Activated CD8-positive, alpha-beta memory T cell treated with anti-CD3 and anti-CD28 coated beads, Interleukin-2, amount 50 U/mL, for 1 hour (primary cell): ENCODE data around the gene MYOG.

Source experiments
- DNase-seq: peaks from one replicate; pipeline ENCODE4 v3.0.0-alpha.2; 2020; ENCODE audit errors: extremely low read depth

MYOG gene

DNA sequence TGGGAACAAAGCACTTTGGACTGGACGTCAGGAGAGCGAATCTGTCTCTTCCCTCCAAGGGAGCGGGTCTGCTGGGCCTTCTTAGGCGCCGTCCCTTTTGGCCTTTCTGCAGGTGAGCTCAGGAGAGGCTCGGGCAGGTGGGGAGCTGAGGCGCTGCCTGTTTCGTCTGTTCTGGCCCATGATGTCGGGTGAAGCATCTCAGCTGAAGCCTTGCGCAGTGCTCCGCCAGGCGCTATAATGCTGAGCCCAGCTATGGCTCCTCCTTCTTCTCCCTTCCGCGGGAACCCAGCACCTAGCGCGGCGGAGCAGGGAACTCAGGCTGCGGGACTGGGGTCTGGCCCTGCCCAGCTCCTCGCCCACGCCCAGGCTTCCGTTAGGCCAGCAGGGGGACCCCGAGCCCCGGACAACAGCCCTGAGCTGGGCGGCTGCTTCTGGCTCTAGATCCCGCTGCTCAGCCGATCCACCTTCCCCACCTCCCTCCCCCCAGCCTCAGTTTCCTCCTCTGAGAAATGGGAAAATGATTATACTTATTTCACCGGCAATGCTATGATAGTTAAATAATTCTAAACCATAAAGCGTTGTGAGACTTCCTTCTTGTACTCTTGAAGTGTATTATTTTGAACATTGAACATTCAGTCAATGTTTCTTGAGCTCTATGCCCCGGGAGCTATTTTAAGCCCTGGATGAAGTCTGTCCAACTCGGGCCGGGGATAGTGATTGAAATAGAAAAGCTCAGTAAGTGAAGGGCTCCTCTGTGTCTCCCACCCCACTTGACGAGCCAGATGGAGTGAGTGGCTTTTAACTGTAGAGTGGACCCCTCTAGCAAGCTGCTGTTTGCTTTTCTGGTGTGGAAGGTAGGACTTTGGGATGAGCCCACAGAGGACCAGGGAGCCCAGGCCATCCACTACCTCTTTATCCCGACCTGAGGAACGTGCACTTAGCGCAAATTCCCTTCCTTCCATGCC lies 32.1 kb upstream of the MYOG start:
- DNase-seq, result no peak

GRCh38 chr1:203116091-203116820 lies 30.4 kb upstream of the MYOG start:
- no peak for DNase-seq

DNA sequence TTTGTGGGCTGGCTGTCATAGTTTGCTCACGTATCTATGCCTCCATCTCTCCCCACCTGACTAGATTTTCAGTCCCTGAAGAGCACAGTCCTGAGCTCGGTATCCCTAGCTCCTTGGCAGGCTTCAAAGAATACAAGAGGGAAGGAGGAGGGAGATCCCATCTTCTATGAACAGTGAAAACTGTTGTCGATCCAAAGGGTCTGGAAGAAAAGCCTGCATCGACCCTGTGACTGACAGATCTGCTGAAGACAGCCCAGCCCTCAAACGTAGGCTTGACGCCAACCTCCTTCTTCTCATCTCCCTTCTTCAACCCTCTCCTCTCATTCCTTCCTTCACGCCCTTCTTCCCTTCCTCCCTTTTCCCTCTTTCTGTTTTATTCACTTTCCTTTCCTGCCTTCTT lies 28.4 kb upstream of the MYOG start:
- no peak for DNase-seq

GRCh38 chr1:203113308-203113707 lies 27.5 kb upstream of the MYOG start:
- no peak for DNase-seq

DNA sequence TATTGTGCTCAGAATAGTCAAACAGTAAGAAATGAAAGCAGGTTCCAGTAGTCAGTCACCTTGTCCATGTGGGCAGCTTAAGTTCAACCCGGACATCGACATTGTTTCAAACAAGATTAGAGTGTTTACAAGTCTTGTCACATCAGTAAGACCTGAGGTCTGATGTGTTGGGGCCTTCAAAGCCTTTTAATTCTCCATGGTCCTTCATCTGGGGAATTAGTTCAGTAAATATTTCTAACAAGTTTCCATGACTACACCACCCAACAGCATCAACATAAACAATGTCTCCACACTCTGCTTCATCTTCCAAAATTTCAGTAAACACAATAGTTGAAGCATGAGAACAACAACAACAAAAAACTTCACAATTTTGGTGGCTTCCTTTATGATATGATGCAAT lies 26.7 kb upstream of the MYOG start:
- DNase-seq, result no peak

- no peak for DNase-seq
Observed at GRCh38 chr1:203104789-203105390, 19.1 kb upstream of the MYOG start.

DNA sequence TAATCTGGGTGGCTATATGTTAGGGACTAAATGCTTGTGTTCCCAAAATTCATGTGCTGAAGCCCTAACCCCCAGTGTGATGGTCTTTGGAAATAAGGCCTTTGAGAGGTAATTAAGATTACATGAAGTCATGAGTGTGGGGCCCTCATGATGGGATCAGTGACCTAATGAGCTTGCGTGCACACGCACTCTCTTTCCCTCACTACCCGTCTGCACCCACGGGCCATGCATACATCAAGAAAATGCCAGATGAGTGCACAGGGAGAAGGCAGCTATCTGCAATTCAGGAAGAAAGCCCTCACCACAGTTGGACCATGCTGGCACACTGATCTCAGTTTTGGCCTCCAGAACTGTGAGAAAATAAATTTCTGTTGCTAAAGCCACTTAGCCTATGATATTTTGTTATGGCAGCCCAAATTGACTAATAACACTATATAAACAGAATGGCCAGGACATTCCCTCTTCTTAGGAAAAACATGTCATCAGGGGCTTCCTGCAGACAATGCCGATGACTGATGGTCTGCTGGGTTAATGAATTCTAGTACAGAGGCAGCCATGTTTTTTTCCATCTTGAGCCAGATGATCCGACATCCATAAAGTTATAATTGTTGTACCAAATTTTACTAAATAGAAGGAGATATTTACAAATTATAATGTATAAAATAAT lies 18.1 kb upstream of the MYOG start:
- no peak for DNase-seq

DNA sequence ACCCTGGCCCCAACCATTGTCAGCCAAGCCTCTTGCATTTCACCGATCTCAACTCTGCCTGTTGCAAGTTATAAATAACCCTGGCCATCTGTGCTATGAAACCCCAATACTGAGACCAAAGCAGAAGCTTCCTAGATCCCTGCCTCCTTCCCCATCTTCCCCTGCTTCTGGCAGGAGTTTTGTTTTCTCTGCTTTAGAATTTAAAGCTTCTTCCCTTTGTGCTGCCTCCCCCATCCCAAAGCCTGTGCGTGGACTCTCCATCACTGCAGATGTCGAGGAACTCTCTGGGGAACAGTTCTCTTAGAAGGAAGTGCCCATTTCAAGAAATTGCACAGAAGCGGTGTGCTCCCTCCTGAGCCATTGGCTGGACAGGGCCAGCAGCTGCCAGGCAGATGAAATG lies 17.4 kb upstream of the MYOG start:
- no peak for DNase-seq

- DNase-seq, result no peak
Observed at GRCh38 chr1:203101813-203102634, 16.2 kb upstream of the MYOG start.

- DNase-seq, result no peak
Observed at GRCh38 chr1:203100516-203100869, 14.7 kb upstream of the MYOG start.

DNA sequence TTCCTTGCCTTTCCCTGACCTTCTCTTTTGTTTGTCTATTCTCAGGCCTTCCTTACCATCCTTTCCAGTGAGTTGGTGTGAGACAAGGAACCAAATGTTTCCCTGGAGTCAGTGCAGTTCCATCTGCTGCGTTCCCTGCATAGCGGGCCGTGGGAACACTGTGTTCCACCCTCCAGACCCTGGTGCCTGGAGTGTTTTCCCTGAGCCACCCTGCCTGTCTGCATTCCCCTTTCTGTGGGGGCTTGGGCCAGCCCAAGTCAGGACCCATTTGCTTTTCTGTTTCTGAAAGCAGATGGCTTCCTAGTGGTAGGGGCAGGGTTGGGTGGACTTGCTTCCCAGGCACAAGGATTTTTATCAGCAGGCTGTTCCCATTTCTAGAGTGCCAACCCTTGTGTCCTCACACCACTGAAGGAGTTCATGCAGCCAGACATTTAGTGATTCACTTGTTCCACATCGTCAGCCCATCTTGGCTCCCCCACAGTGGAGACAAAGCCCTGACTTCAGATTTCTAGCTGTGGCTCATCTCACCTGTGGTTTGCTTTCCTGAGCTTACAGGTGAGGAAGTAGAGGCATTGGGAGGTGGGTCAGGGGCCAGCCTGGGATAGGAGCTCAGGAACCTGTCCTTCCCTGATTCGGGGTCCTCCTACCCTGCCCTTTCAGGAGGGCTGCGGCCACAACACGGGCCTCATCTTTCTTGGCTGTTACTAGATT lies 14.1 kb upstream of the MYOG start:
- DNase-seq, result no peak

DNA sequence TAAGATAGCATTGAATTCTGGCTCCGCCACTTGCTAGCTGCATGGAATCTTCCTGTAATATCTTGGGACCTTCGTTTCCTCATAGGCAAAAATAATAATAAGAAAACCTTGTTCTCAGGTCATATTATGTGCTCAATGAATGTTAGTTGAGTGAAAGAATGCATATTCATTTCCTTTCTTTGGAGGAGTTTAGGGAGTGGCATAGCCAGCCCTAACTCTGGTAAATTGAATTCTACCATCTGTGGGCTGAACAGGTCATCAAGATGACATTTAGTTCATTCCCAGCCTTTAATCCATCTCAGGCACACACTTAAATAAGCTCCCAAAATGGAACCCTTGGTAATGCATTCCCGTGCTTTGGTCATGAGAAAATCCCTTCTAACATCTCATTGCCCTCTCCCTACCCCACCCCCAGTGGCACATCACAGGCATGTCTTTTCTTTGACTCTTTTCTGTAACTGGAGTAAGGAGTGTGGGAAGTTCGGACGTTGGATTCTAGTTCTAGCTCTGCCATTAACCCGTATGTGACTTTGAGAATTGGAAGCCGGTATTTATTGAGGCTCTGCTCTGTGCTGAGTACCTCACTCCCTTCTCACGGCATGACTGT lies 13.2 kb upstream of the MYOG start:
- DNase-seq, result no peak

GRCh38 chr1:203098445-203098844 lies 12.6 kb upstream of the MYOG start:
- DNase-seq, result no peak

DNA sequence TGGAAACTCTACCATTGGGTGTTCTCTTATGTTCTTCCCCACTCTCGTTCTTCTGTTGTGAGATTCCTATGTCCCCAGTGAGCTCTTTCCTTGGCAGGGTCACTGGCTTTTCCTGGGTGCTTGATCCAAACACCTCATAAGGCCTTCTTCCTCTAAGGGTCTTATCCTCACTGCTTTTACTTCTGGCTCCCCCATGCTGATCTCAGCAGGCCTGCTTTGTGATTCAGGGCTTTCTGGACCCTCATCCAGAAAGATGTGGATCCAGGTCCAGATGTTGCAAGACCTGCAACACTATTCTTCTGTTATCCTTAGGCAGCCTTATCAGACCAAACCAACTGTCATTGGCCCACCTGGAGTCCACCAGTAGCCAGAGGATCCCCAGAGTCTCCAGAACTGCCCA lies 11.2 kb upstream of the MYOG start:
- no peak for DNase-seq

GRCh38 chr1:203096566-203096965 lies 10.8 kb upstream of the MYOG start:
- DNase-seq, result no peak

DNA sequence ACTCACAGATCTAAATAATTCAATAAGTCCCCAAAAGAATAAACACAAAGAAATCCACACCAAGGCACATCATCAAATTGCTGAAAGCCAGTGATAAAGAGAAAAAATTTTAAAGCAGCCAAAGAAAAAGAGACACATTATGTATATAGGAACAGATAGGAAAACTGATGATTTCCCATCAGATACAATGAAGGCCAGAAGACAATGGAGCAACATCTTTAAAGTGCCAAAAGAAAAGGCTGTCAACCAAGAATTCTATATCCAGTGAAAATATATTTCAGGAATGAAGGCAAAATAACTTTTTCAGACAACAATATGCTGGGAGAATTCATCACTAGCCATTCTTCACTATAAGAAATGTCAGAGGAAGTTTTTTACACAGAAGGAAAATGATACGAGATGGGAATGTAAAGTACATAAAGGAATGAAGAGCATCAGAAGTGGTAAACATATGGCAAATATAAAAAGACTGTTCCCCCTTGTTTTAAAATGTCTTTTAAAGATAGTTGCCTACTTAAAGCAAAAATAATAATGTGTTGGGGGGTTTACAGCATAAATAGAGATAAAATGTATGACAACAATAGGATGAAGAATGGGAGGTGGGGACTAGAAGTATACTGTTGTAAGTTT lies 9.4 kb upstream of the MYOG start:
- DNase-seq, result no peak

GRCh38 chr1:203093754-203094410 lies 8.1 kb upstream of the MYOG start:
- DNase-seq, result no peak

DNA sequence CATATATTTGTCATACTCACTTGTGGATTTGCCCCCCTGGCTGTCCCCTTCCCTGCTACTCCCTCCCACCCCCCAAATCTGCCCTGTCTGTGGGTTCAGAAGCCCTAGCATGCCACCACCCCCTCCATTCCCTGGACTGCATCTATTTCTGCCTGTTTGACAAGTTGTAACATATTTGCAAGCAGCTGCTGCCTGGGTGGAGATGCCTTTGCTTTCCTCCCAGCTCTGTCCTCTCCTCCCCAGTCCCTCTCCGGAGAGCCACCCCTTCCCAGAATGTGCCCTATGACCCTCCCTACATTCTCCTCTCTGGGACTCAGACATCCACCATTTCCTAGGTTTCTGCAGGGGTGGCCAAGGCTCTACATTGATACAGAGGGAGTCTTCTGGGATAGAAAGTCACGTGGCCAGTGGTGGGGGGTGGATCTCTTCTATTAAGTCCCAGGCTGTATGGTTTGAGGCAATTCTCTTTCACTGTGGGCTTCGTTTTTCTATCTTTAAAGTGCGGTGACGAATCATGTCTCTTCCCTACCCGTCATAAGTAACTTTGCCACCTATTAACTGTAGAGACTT lies 6.0 kb upstream of the MYOG start:
- DNase-seq, result no peak

DNA sequence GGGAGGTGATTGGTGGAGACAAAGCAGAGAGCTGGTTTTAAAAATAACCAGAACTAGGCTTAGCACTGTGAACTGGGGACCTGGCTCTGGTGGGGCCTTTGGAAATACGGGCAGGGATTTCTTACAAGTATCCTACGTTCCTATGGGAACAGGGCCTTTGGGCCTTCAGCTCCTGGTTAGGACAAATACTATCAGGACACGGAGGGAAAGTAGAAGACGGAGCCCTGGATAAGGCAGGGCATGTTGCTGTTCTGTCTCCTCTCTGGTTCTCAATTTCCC lies 5.3 kb upstream of the MYOG start:
- DNase-seq, result no peak
